ENCODE results near the gene PDGFA.

- no peak for TF ChIP-seq CTCF (IDR thresholded peaks at IDR 0.05)
- TF ChIP-seq POLR2A (IDR thresholded peaks at IDR 0.05): no peak
Observed at GRCh38 chr7:504221-505111, 15.2 kb downstream of the PDGFA start.

All from esophagus squamous epithelium (tissue), 4 donors.